NCI-H1105 treated with DMSO at 0.1 percent for 48 hours (cell line): Measurements from ENCODE around the gene UFD1.
A peak's percentile ranks its signal among the peaks of the same experiment; 100 is the strongest.
"Not testable (repeated sequence)": the region's sequence is repeated elsewhere in the genome, so short reads cannot be mapped to it uniquely, and the experiment has no call there.

Source experiments
- DNase-seq: peaks from one replicate; lab custom pipeline; 2025; lab: John Stamatoyannopoulos, UW

The UFD1 gene

GRCh38 chr22:19448739-19449421, 30.1 kb downstream of the UFD1 start:
- DNase-seq = no peak

DNA sequence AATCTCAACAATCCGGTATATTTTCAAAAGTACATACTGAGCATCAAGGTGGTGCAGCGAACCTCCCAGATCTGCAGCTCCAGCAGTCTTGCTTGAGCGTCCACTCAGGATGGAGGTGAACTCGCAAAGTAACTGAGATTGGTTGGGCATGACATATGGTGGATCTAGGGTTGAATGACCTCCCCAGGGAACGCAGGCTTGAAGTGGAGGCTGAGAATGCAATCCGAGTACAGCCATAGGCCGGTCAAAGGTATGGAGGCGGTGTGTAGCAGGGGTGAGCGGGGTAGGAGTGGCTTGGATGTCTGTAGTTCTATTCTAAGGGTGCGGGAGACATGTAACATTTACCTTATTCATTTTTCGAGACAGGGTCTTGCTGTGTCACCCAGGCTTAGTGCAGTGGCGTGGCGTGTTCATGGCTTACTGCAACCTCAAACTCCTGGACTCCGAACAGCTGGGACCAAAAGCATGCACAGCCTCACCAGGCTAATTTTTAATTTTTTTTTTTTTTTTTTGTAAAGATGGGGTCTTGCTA, 30.9 kb downstream of the UFD1 start:
- DNase-seq = peak; percentile 71

GRCh38 chr22:19447330-19448075, 31.5 kb downstream of the UFD1 start, which contains the start of gene C22orf39:
Gene C22orf39 (minus strand): TSS chr22:19447711. CDS start chr22:19447688, 23 bp downstream.
- peak; percentile 97 for DNase-seq

DNA sequence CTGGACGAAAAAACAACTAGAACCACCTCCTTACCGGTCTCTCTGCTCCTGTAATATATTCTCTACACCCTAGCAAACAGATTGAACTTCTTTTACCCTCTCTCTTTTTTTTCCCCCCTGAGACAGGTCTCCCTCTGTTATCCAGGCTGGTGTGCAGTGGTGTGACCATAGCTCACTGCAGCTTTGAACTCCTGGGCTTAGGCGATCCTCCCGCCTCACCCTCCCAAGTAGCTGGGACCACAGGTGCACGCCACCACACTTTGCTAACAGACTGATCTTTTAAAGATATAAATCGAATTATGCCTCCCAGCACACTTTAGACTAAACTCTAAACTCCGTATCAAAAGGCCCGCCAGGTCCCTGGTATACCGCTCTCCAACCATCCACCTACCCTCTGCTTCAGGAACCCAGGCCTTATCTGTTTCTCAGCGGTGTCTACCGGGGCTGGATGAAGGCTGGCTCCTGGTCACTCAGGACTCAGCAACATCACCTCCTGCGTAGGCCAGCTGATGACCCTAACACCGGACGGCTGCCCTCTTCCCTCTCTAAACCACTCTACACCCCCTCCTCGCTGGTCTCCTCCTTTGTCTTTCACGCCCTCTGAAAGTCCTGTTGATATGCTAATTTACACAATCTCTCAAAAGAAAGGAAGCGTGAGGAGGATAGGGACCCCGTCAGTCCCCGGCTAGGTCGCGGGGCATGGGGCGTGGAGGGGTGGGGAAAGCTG, 32.2 kb downstream of the UFD1 start:
- no peak for DNase-seq

GRCh38 chr22:19445279-19445982, 33.6 kb downstream of the UFD1 start:
- DNase-seq = not testable (repeated sequence)

GRCh38 chr22:19443544-19444211, 35.3 kb downstream of the UFD1 start:
- no peak for DNase-seq

- DNase-seq = no peak
Measured at GRCh38 chr22:19442166-19442565, 36.8 kb downstream of the UFD1 start.

GRCh38 chr22:19440411-19441195, 38.4 kb downstream of the UFD1 start:
- DNase-seq = no peak

GRCh38 chr22:19438298-19438697, 40.7 kb downstream of the UFD1 start:
- no peak for DNase-seq

DNA sequence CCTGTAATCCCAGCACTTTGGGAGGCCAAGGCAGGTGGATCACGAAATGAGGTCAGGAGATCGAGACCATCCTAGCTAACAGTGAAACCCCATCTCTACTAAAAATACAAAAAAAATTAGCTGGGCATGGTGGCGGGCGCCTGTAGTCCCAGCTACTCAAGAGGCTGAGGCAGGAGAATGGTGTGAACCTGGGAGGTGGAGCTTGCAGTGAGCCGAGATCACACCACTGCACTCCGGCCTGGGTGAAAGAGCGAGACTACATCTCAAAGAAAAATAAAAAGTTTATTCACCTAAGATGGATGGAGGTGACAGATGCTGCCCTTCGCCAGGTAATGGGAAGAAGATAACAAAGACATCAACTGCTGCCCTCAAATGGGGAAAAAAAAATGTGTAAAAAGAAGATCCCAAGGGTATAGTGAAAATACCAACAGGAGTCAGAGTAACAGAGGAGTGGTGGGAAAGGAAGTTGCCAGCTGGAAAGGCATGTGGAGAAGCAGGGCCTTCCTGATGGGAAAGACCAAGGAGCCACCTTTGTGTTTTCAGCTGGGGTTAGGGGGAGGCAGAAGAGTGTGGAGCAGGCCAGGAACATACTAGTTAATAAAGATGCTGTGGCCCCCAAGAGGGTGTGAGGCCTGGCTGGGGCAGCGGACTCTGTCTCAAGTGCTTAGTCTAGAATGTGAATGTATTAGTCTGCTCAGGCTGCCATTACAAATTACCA, 42.4 kb downstream of the UFD1 start:
- DNase-seq = not testable (repeated sequence)

- no peak for DNase-seq
Measured at GRCh38 chr22:19434829-19435580, 44.0 kb downstream of the UFD1 start.

DNA sequence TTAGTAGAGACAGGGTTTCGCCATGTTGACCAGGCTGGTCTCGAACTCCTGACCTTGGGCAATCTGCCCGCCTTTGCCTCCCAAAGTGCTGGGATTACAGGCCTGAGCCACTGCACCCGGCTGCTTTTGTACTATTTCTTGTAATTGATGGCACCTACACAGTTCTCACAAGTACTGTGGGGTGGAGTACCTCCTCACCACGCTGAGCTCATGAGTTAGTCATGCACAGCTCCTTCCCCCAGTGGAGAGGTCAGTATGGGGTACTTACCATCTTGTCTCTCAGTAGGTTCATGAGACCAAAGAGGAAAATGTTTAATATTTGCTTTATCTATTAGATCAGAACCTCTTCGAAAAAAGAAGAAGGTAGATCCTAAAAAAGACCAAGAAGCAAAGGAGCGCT, 44.6 kb downstream of the UFD1 start:
- no peak for DNase-seq

GRCh38 chr22:19432133-19432851, 46.7 kb downstream of the UFD1 start, which contains the start of gene MRPL40:
Gene MRPL40 (plus strand): TSS chr22:19432545. CDS start chr22:19432555, 10 bp downstream.
- DNase-seq = peak; percentile 87

- peak; percentile 47 for DNase-seq
Measured at GRCh38 chr22:19431649-19432132, 47.3 kb downstream of the UFD1 start, which contains the start of gene HIRA. Gene HIRA (minus strand): TSS chr22:19431733. CDS start chr22:19431476, 257 bp downstream.

DNA sequence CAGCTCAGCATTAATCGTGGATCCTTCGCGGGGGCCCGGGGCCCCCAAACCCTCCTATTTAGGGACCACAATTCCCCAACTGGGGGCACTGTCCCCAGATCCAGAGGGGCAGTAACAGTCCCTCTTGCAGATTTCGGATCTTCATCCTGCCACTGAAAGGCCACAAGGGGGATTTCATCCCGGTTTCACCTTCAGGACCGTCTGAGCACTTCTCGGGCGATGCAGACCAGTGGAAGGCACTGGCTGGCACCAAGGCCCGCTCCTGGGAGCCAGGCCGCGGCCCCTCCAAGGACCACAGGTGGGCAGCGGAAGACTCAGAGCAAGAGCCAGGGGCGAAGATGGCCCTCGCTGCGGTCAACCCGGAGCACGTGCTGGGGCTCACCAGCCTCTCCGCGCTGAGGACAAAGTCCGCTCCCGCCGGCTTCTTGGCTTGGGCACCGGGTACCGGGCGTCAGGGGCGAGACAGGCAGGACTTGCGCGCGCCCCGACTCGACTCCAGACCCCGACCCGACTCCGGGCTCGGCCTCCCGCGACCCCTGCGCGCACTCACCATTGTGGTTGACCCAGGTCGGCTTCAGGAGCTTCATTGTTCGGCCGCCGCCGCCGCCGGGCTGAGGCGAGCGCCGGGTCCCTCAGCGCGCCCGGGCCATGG, 48.0 kb downstream of the UFD1 start:
- DNase-seq = peak; percentile 1

- no peak for DNase-seq
Measured at GRCh38 chr22:19429950-19430889, 48.8 kb downstream of the UFD1 start.
